Astrocyte of the cerebellum (primary cell): ENCODE data around the gene KBTBD8.

Experiments
- DNase-seq: peaks from one replicate; pipeline ENCODE4 v3.0.0-alpha.2; 2011; ENCODE audit warnings: low read depth
- H3K4me3 ChIP-seq: 2 replicates; pipeline ENCODE4 v1.5.1; 2011; ENCODE audit warnings: mild to moderate bottlenecking, low read depth, low read length, moderate library complexity
- CTCF ChIP-seq: IDR thresholded peaks from 2 replicates; pipeline ENCODE4 v1.5.1; 2012; ENCODE audit warnings: low read length, low read depth, moderate library complexity, mild to moderate bottlenecking; ENCODE audit errors: missing control alignments
- in situ Hi-C: cut with HindIII; loops from 2 replicates; pipeline ENCODE4 v1.10.0; 2017; ENCODE audit warnings: low sequenced_read_pairs

KBTBD8 gene

GRCh38 chr3:67044295-67044694 is 46.2 kb downstream of the KBTBD8 start:
- no peak for TF ChIP-seq CTCF
- in situ Hi-C loops, result no loop called here
- H3K4me3 ChIP-seq, result no peak overlapping the region
- DNase-seq, result no peak

- no peak overlapping the region for H3K4me3 ChIP-seq
- no peak for DNase-seq
- in situ Hi-C loops, result no loop called here
- TF ChIP-seq CTCF, result no peak
These were observed 46.8 kb downstream of the KBTBD8 start for GRCh38 chr3:67044955-67045354.

- no peak overlapping the region for H3K4me3 ChIP-seq
- DNase-seq, result no peak
- TF ChIP-seq CTCF, result no peak
- in situ Hi-C loops, result no loop called here
These were observed 47.8 kb downstream of the KBTBD8 start for GRCh38 chr3:67045711-67046465.

GRCh38 chr3:67047051-67047450 is 48.9 kb downstream of the KBTBD8 start:
- no peak for DNase-seq
- in situ Hi-C loops, result no loop called here
- H3K4me3 ChIP-seq, result no peak overlapping the region
- no peak for TF ChIP-seq CTCF

- in situ Hi-C loops, result no loop called here
- no peak for TF ChIP-seq CTCF
- DNase-seq, result no peak
- no peak overlapping the region for H3K4me3 ChIP-seq
These were observed 50.1 kb downstream of the KBTBD8 start for GRCh38 chr3:67048067-67048714.

- in situ Hi-C loops, result no loop called here
- TF ChIP-seq CTCF, result no peak
- no peak for DNase-seq
- no peak overlapping the region for H3K4me3 ChIP-seq
These were observed 50.6 kb downstream of the KBTBD8 start for GRCh38 chr3:67048715-67049074.
